ENCODE results near the gene TLR2. TPM values are rescaled to one million over a fixed set of nuclear protein-coding genes. Genes with fewer than 3 reads are reported as not detected.
A peak's percentile ranks its signal among the peaks of the same experiment; 100 is the strongest.

TLR2 gene
- total RNA-seq, 1 donor from 2014 or later: 1.9 TPM

DNA sequence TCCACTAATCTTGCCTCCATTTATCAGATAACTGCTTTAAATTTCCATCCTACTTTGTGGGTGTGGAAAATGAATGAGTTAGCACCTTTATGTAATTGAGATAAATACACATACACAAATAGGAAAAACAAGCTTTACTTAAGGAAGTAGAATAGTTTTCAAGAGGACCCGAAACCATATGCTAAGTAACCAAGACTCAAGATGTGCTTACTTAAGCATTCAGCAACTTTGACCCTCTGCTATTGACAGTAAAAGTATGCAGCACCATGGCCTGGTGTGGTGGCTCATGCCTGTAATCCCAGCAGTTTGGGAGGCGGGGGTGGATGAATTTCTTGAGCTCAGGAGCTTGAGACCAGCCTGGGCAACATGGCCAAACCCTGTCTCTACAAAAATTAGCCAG, 45.8 kb downstream of the TLR2 start:
- no peaks in the 10 kb centered on the region for H3K27me3 Mint-ChIP-seq (ENCODE audit: low read depth)
- no peaks in the 10 kb centered on the region for H3K36me3 Mint-ChIP-seq (ENCODE audit: low read depth)
- no peak overlapping the region for H3K27ac Mint-ChIP-seq (ENCODE audit: unreplicated experiment)
- no peak for DNase-seq (ENCODE audit: low spot score)
- TF ChIP-seq, protein P1, sequence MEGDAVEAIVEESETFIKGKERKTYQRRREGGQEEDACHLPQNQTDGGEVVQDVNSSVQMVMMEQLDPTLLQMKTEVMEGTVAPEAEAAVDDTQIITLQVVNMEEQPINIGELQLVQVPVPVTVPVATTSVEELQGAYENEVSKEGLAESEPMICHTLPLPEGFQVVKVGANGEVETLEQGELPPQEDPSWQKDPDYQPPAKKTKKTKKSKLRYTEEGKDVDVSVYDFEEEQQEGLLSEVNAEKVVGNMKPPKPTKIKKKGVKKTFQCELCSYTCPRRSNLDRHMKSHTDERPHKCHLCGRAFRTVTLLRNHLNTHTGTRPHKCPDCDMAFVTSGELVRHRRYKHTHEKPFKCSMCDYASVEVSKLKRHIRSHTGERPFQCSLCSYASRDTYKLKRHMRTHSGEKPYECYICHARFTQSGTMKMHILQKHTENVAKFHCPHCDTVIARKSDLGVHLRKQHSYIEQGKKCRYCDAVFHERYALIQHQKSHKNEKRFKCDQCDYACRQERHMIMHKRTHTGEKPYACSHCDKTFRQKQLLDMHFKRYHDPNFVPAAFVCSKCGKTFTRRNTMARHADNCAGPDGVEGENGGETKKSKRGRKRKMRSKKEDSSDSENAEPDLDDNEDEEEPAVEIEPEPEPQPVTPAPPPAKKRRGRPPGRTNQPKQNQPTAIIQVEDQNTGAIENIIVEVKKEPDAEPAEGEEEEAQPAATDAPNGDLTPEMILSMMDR (IDR thresholded peaks at IDR 0.05): no peak
- H3K4me3 Mint-ChIP-seq (ENCODE audit: unreplicated experiment): no peak overlapping the region
- H3K4me1 Mint-ChIP-seq (ENCODE audit: low read depth): peaks cover 17% of the 10 kb centered on the region
- H3K9me3 Mint-ChIP-seq (ENCODE audit: low read depth): no peaks in the 10 kb centered on the region

DNA sequence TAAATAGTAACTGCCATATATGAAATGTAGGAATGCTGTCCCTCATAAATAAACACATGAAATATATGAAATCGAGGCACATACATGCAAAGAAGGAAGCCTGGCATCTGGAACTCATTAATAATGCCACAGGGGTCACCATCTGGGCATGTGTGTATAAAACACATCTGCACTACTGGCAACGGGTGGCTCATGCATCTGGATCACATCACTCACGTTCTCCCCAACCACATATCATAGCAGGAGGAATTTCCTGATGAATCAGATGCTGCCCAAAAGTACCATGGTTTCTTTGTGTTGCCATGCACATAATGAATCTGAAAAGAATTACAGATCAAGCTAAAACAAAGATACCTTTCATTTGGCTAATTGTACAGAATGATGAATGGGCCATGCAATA, 47.2 kb downstream of the TLR2 start:
- TF ChIP-seq, protein P1 (IDR thresholded peaks at IDR 0.05): no peak
- no peak for DNase-seq (ENCODE audit: low spot score)
- H3K4me1 Mint-ChIP-seq (ENCODE audit: low read depth): peaks cover 17% of the 10 kb centered on the region

DNA sequence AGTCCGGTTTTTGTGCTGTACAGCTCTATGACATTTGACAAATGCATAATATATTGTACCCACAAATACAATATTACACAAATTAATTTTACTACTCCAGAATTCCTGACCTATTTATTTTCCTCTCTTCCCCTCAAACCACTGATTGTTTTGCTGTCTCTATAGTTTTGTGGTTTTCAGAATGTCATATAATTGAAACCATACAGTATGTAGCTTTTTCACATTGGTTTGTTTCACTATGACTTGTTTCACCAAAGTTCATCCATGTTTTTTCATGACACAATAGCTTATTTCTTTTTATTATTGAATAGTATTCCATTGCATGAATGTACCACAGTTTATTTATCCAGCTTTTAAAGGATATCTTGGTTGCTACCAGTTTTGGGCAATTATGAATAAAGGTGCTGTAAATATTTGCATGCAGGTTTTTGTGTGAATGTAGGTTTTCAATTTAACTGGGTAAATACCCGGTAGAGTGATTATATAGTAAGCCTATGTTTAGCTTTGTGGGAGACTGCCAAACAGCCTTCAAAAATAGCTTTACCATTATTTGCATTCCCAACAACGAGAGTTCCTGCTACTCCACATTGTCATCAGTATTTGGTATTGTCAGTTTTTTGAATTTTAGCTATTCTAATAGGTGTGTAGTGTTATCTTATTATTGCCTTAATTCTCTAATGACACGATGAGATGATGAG, 49.8 kb downstream of the TLR2 start:
- no peaks in the 10 kb centered on the region for H3K9me3 Mint-ChIP-seq (ENCODE audit: low read depth)
- H3K4me3 Mint-ChIP-seq (ENCODE audit: unreplicated experiment): no peak overlapping the region
- peaks cover 17% of the 10 kb centered on the region for H3K4me1 Mint-ChIP-seq (ENCODE audit: low read depth)
- H3K27me3 Mint-ChIP-seq (ENCODE audit: low read depth): no peaks in the 10 kb centered on the region
- TF ChIP-seq, protein P1 (IDR thresholded peaks at IDR 0.05): no peak
- DNase-seq (ENCODE audit: low spot score): no peak
- H3K27ac Mint-ChIP-seq (ENCODE audit: unreplicated experiment): no peak overlapping the region
- peaks cover 1% of the 10 kb centered on the region for H3K36me3 Mint-ChIP-seq (ENCODE audit: low read depth)

More for the DNA sequence above, 47.2 kb downstream of the TLR2 start:
- Mint-ChIP-seq H3K27ac (ENCODE audit: unreplicated experiment) (peak overlapping the region; percentile 91), H3K27me3 (ENCODE audit: low read depth) (no peaks in the 10 kb centered on the region), H3K36me3 (ENCODE audit: low read depth) (no peaks in the 10 kb centered on the region), H3K9me3 (ENCODE audit: low read depth) (no peaks in the 10 kb centered on the region), H3K4me3 (ENCODE audit: unreplicated experiment) (no peak overlapping the region)

DNA sequence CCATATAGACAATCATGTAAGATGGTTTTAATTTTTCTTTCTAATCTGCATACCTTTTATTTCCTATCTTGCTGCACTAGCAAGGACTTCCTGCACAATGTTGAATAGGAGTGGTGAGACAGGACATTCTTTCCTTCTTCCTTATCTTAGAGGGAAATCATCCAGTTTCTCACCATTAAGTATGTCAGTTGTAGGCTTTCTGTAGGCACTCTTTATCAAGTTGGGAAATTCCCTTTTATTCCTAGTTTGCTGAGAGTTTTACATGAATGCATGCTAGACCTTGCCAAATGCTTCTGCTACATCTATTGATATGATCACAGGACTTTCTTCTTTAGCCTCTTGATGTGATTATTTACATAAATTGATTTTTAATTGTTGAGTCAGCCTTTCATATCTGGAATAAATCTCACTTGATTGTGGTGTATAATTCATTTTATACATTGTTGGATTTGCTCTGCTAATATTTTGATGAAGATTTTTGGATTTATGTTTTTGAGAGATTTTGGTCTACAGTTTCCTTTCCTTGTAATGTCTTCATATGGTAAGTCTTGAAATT, 51.9 kb downstream of the TLR2 start:
- H3K4me1 Mint-ChIP-seq (ENCODE audit: low read depth): peaks cover 15% of the 10 kb centered on the region
- H3K27me3 Mint-ChIP-seq (ENCODE audit: low read depth): no peaks in the 10 kb centered on the region
- H3K36me3 Mint-ChIP-seq (ENCODE audit: low read depth): peaks cover 1% of the 10 kb centered on the region
- DNase-seq (ENCODE audit: low spot score): no peak
- H3K4me3 Mint-ChIP-seq (ENCODE audit: unreplicated experiment): no peak overlapping the region
- no peak overlapping the region for H3K27ac Mint-ChIP-seq (ENCODE audit: unreplicated experiment)
- peaks cover 6% of the 10 kb centered on the region for H3K9me3 Mint-ChIP-seq (ENCODE audit: low read depth)
- TF ChIP-seq, protein P1 (IDR thresholded peaks at IDR 0.05): no peak

DNA sequence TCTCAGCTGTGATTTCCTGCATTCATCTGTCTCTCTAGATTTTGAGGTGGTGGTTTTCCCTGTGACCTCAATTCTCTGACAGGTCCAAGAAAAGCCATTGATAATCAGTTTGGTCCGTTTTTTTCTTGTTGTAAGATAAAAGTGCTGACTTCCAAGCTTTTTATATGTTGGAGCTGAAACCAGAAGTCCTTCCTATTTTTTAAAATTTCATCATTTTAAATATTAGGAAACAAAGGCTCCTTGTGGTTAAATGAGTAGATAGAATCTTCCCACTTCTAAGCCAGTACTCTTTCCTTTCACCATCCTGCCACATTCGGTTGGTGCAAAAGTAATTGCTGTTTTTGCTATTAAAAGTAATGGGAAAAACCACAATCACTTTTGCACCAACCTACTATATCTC, 57.5 kb downstream of the TLR2 start:
- H3K4me3 Mint-ChIP-seq (ENCODE audit: unreplicated experiment): no peak overlapping the region
- TF ChIP-seq, protein P1 (IDR thresholded peaks at IDR 0.05): no peak
- H3K27ac Mint-ChIP-seq (ENCODE audit: unreplicated experiment): no peak overlapping the region
- H3K36me3 Mint-ChIP-seq (ENCODE audit: low read depth): no peaks in the 10 kb centered on the region
- no peaks in the 10 kb centered on the region for H3K4me1 Mint-ChIP-seq (ENCODE audit: low read depth)
- peaks cover 10% of the 10 kb centered on the region for H3K9me3 Mint-ChIP-seq (ENCODE audit: low read depth)
- H3K27me3 Mint-ChIP-seq (ENCODE audit: low read depth): no peaks in the 10 kb centered on the region
- DNase-seq (ENCODE audit: low spot score): no peak

Data from chondrocyte (in vitro differentiated cells).